ENCODE data around the gene CDH24. TPM values are rescaled to one million over a fixed set of nuclear protein-coding genes. Genes with fewer than 3 reads are reported as not detected.

CDH24 gene
- total and polyA plus RNA-seq, 9 of the 15 experiments (the other 6 are each of a cell fraction or from before 2014, with no cell fraction given), result 0.04 to 16.2 (median 4.9) TPM

DNA sequence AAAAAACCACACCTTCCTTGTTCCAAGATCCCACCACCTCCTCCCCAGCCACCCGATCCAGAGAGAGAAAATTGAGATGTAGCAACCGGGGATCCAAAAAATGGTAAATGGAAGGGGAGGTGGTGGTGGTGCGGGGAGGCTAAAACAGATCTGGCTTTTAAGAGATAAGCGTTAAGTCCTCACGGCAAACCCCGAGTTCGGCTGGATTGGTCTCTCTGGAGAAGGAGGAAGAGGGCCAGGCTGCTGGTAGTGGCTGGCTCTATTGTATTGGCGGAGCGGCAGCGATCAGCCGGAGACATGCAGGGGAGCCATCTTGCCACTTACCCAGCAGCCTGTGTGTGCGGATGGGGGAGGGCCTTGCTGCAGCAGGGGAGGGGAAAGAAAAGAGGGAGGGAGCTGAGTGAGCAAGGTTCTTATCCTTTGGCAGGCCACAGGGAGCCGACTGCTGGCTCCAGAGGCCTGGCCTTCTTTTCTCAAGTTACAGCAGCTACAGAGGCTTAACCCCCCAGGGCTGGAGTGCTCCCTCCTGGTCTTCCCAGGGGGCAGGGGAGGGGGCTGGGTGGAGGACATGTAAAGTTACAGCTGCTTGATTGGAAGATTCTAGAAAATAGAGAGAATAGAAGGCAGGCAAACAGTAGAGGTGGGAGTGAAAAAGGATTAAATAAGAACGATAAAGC lies 14.1 kb upstream of the CDH24 start (continued):
- TF ChIP-seq, protein P1, sequence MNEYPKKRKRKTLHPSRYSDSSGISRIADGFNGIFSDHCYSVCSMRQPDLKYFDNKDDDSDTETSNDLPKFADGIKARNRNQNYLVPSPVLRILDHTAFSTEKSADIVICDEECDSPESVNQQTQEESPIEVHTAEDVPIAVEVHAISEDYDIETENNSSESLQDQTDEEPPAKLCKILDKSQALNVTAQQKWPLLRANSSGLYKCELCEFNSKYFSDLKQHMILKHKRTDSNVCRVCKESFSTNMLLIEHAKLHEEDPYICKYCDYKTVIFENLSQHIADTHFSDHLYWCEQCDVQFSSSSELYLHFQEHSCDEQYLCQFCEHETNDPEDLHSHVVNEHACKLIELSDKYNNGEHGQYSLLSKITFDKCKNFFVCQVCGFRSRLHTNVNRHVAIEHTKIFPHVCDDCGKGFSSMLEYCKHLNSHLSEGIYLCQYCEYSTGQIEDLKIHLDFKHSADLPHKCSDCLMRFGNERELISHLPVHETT (CRISPR knock-in tag; conservative IDR thresholded peaks at IDR 0.05 in 1 of 2, IDR thresholded peaks at IDR 0.05 in 1 of 2), result no peak
- TF ChIP-seq, protein P2, sequence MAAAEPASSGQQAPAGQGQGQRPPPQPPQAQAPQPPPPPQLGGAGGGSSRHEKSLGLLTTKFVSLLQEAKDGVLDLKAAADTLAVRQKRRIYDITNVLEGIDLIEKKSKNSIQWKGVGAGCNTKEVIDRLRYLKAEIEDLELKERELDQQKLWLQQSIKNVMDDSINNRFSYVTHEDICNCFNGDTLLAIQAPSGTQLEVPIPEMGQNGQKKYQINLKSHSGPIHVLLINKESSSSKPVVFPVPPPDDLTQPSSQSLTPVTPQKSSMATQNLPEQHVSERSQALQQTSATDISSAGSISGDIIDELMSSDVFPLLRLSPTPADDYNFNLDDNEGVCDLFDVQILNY (CRISPR knock-in tag; IDR thresholded peaks at IDR 0.05), result no peak
- TF ChIP-seq ZNF609 (CRISPR knock-in tag; IDR thresholded peaks at IDR 0.05; ENCODE audit: borderline replicate concordance) (no peak), LARP7 (IDR thresholded peaks at IDR 0.05) (peak; percentile 41; the same call in 1 of the 2 replicates), ADNP (tag; IDR thresholded peaks at IDR 0.05) (no peak), ZNF24 (IDR thresholded peaks at IDR 0.05) (no peak), CREB3 (tag; conservative IDR thresholded peaks at IDR 0.05; ENCODE audit: low read depth) (no peak), RBM22 (IDR thresholded peaks at IDR 0.05; ENCODE audit: low read depth, low read length, poor library complexity, severe bottlenecking) (no peak), CREBBP (IDR thresholded peaks at IDR 0.05; ENCODE audit: low read depth, low read length) (no peak), EP400 (IDR thresholded peaks at IDR 0.05) (peak; percentile 59; the same call in 1 of the 2 replicates), PTRF (tag; IDR thresholded peaks at IDR 0.05) (no peak), ZNF507 (tag; conservative IDR thresholded peaks at IDR 0.05) (no peak), FOSL1 (tag; conservative IDR thresholded peaks at IDR 0.05) (peak; percentile 28; the same call in 1 of the 2 replicates), MTF1 (CRISPR knock-in tag; IDR thresholded peaks at IDR 0.05; ENCODE audit: borderline replicate concordance) (no peak), RB1 (IDR thresholded peaks at IDR 0.05; ENCODE audit: low read depth) (peak; percentile 38; the same call in 1 of the 2 replicates), MTA1 (IDR thresholded peaks at IDR 0.05; ENCODE audit: borderline replicate concordance) (no peak)
- TF ChIP-seq, protein P3, sequence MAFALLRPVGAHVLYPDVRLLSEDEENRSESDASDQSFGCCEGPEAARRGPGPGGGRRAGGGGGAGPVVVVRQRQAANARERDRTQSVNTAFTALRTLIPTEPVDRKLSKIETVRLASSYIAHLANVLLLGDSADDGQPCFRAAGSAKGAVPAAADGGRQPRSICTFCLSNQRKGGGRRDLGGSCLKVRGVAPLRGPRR (CRISPR knock-in tag; IDR thresholded peaks at IDR 0.05), result no peak
